MCF 10A (cell line): Measurements from ENCODE around the gene KLHL36. TPM values are rescaled to one million over a fixed set of nuclear protein-coding genes. Genes with fewer than 3 reads are reported as not detected.
"Not testable (repeated sequence)": the region's sequence is repeated elsewhere in the genome, so short reads cannot be mapped to it uniquely, and the experiment has no call there.

Experiments used
- BruUV-seq: library from RNA; stranded (reverse); fragments of 400-500 nt; replicated peaks from 2 replicates; lab custom pipeline; 2021; lab: Mats Ljungman, UMichigan
- CTCF ChIA-PET: fragments of 300-600 bp; sonication (Branson Sonifier 250); formaldehyde crosslinking; extraction: SDS; loops from one replicate; lab custom pipeline; 2021; ENCODE audit warnings: antibody characterized with exemption, inconsistent platforms; lab: Yijun Ruan, JAX
- POLR2A ChIA-PET: fragments of 300-600, 350-650 bp; sonication (Branson Sonifier 250); formaldehyde crosslinking; extraction: SDS; loops from one replicate; lab custom pipeline; 2020; ENCODE audit warnings: antibody characterized with exemption, inconsistent platforms; lab: Yijun Ruan, JAX
- DNase-seq: peaks from one replicate; pipeline ENCODE4 v3.0.0-alpha.2; 2018; ENCODE audit not compliant: unreplicated experiment
- H3K27ac Mint-ChIP-seq: one replicate; pipeline ENCODE4 v1.8.0; 2022; ENCODE audit warnings: mild to moderate bottlenecking, low read depth, mixed read lengths; ENCODE audit not compliant: unreplicated experiment
- H3K27me3 Mint-ChIP-seq: one replicate; pipeline ENCODE4 v1.8.0; 2022; ENCODE audit warnings: mixed read lengths; ENCODE audit not compliant: insufficient read depth, unreplicated experiment
- H3K36me3 Mint-ChIP-seq: one replicate; pipeline ENCODE4 v1.8.0; 2022; ENCODE audit warnings: mild to moderate bottlenecking, moderate library complexity, mixed read lengths; ENCODE audit not compliant: insufficient read depth, unreplicated experiment
- H3K4me1 Mint-ChIP-seq: one replicate; pipeline ENCODE4 v1.8.0; 2022; ENCODE audit warnings: mixed read lengths; ENCODE audit not compliant: insufficient read depth, unreplicated experiment
- H3K4me3 Mint-ChIP-seq: one replicate; pipeline ENCODE4 v1.8.0; 2022; ENCODE audit warnings: mild to moderate bottlenecking, moderate library complexity, mixed read lengths; ENCODE audit not compliant: unreplicated experiment
- H3K9me3 Mint-ChIP-seq: one replicate; pipeline ENCODE4 v1.8.0; 2022; ENCODE audit warnings: mixed read lengths; ENCODE audit not compliant: unreplicated experiment
- intact Hi-C: fragments of 100-400 bp; cut with micrococcal nuclease; formaldehyde crosslinking; loops from 2 replicates; pipeline ENCODE4 v1.14.1; 2022
- total RNA-seq: library from RNA; stranded (reverse); gene quantifications from 2 replicates; pipeline ENCODE4 v1.2.3, GENCODE V29; 2022
- TF ChIP-seq, protein P1 (sequence below): fragments of 200-600 bp; IDR thresholded peaks from one replicate; pipeline ENCODE4 v1.8.0; 2022; ENCODE audit warnings: antibody characterized with exemption, mild to moderate bottlenecking; ENCODE audit not compliant: unreplicated experiment

Gene KLHL36
- total RNA-seq, 1 experiment from 2014 or later = 38.4 TPM

DNA sequence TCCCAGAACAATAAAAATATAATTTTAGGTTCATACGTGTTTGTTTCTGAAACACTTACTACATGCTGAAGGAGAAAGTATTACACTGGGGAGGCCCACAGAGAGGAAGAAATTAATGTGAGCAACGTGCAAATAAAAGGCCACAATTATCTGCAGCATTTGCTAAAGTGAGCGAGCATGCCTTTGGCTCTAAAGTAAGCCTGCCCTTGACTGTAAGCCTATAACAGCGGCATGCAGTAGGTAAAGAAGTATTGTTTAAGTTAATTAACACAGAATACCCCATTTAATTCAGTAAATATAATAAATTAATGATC, 17.2 kb upstream of the KLHL36 start:
- intact Hi-C loops = no loop called here
- TF ChIP-seq, protein P1, sequence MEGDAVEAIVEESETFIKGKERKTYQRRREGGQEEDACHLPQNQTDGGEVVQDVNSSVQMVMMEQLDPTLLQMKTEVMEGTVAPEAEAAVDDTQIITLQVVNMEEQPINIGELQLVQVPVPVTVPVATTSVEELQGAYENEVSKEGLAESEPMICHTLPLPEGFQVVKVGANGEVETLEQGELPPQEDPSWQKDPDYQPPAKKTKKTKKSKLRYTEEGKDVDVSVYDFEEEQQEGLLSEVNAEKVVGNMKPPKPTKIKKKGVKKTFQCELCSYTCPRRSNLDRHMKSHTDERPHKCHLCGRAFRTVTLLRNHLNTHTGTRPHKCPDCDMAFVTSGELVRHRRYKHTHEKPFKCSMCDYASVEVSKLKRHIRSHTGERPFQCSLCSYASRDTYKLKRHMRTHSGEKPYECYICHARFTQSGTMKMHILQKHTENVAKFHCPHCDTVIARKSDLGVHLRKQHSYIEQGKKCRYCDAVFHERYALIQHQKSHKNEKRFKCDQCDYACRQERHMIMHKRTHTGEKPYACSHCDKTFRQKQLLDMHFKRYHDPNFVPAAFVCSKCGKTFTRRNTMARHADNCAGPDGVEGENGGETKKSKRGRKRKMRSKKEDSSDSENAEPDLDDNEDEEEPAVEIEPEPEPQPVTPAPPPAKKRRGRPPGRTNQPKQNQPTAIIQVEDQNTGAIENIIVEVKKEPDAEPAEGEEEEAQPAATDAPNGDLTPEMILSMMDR = no peak
- CTCF ChIA-PET = interaction anchor here (2.3 kb wide), 1 partner anchor 8 kb away, joined by 8 read pairs; no protein-coding TSS in a partner anchor
- Mint-ChIP-seq H3K27me3 (no peaks in the 10 kb centered on the region), H3K27ac (no peak overlapping the region), H3K9me3 (no peaks in the 10 kb centered on the region), H3K4me1 (no peaks in the 10 kb centered on the region), H3K4me3 (no peak overlapping the region), H3K36me3 (no peaks in the 10 kb centered on the region)
- POLR2A ChIA-PET = no interaction called here
- DNase-seq = no peak
- no TSS peak for BruUV-seq

DNA sequence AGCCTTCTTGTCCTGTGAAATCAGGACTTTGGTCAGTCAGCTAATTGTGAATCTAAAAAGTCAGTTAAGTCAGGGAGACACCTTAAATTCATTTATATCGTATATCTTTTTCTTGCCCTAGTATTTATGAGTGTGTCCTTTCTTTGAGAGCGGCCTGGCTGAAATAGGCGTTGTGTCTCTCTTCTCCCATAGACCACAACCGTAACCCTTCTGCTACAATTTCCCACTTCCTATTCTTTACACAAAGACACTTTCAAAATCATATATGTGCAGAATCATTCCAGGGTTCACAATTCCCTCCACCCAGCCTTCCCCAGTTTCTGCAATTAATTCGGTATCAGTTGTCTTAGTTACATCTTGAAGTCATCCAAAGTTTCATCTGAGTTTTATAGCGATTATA, 16.4 kb upstream of the KLHL36 start:
- H3K36me3 Mint-ChIP-seq = no peaks in the 10 kb centered on the region
- POLR2A ChIA-PET = no interaction called here

DNA sequence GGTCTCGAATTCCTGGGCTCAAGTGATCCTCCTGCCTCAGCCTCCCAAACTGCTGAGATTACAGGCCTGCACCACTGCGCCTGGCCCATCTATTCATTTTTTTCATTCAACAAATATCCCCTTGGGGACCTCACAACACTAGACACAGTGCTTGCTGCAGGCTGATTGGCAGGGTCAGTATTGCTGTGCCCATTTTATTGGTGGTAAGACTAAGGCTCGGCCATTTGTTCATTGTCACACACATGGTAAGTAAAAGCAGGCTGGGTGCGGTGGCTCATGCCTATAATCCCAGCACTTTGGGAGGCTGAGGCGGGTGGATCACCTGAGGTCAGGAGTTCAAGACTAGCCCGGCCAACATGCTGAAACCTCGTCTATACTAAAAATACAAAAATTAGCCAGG, 15.4 kb upstream of the KLHL36 start:
- CTCF ChIA-PET = interaction anchor here (2.3 kb wide), 1 partner anchor 10 kb away, joined by 8 read pairs; no protein-coding TSS in a partner anchor
- H3K27me3 Mint-ChIP-seq, H3K36me3 Mint-ChIP-seq, intact Hi-C loops, H3K4me1 Mint-ChIP-seq, H3K27ac Mint-ChIP-seq, H3K4me3 Mint-ChIP-seq, H3K9me3 Mint-ChIP-seq, DNase-seq, BruUV-seq: not testable (repeated sequence)
- POLR2A ChIA-PET = interaction anchor here (0.7 kb wide), 1 partner anchor 14 kb away, joined by 3 read pairs; no protein-coding TSS in a partner anchor

More for the DNA sequence above, 16.4 kb upstream of the KLHL36 start:
- CTCF ChIA-PET = interaction anchor here (2.3 kb wide), 1 partner anchor 9 kb away, joined by 8 read pairs; no protein-coding TSS in a partner anchor
- intact Hi-C loops = no loop called here
- DNase-seq = no peak
- Mint-ChIP-seq H3K27me3 (no peaks in the 10 kb centered on the region), H3K9me3 (no peaks in the 10 kb centered on the region), H3K4me3 (no peak overlapping the region), H3K4me1 (no peaks in the 10 kb centered on the region), H3K27ac (no peak overlapping the region)
- no TSS peak for BruUV-seq
- TF ChIP-seq, protein P1 = no peak

DNA sequence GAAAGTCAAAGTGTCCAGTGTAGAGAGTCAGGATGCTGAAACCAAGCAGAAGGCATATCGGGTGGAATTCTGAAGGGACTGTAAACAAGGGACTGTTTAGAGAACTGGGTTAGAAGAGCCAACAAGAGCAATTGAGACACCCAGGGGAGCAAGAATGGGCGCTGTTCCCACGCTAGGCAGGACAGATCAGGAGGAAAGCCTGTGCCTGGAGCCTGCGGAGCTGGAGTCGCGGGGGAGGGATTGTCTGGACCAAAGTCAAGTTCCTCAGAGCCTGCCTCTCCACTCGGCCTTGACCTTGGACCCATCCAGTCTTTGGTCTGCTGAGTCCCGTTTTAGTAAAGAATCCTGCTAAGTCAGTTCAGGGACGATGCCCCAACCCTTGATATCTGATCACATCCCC, 14.7 kb upstream of the KLHL36 start:
- H3K27me3 Mint-ChIP-seq = no peaks in the 10 kb centered on the region
- peaks cover 5% of the 10 kb centered on the region for H3K4me1 Mint-ChIP-seq
- TF ChIP-seq, protein P1 = no peak
- DNase-seq = no peak
- intact Hi-C loops = no loop called here
- ChIA-PET CTCF (interaction anchor here (2.3 kb wide), 1 partner anchor 11 kb away, joined by 8 read pairs; no protein-coding TSS in a partner anchor), POLR2A (no interaction called here)
- no peaks in the 10 kb centered on the region for H3K9me3 Mint-ChIP-seq
- no peak overlapping the region for H3K4me3 Mint-ChIP-seq
- H3K27ac Mint-ChIP-seq = no peak overlapping the region
- no TSS peak for BruUV-seq
- H3K36me3 Mint-ChIP-seq = no peaks in the 10 kb centered on the region
